Measurements from ENCODE around the gene SYCN.

DNA sequence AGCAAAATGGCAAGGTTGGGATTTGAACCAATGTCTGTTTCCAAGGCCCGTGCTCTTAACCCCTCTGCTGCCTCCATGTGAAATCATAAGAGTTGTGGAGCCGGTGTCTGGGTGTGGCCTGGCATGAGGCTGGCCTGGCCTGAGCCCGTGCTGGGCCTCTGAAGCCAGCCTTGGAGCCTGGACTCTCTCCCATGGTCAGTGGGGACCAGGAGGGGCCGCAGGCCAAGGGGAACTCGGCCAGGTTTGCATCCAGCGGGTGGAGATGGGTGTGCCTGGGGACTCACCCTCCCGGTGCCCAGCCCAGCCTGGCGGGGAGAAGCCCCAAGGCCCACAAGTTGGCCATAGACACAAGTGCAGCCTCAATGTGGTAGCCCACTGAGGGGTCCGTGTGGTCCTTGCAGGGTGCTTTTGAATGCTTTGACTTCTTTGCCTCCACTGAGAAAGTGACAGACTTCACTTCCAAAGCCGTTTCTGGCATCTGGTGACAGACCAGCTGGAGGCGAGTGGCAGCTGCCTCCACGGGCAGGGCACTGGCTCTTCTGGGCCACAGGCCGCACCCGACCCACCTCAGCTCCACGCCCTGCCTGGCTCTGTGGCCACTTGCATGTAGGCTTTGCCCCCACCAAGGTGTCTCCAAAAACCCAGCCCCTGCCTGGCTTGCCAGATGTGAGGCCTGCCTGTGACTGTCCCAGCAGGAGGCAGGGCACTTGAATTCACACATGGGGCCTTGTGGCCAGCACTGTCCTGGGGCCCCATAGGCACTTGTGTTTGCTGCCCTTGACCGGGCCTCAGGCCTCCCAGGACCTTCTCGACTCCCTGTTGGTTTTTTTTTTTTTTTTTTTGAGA lies 33.5 kb downstream of the SYCN start:
- no peak for TF ChIP-seq YY1 (IDR thresholded peaks at IDR 0.05; ENCODE audit: insufficient read depth, insufficient read length)
- no peak for TF ChIP-seq ZNF274 (IDR thresholded peaks at IDR 0.05; ENCODE audit: low read depth, low read length)
